HG02870 (cell line): ENCODE results near the gene PEF1.

Experiments used
- ATAC-seq: cut with Tn5 transposase; IDR thresholded peaks from one replicate; pipeline ENCODE4 v1.9.1; 2021; ENCODE audit warnings: mild to moderate bottlenecking, moderate library complexity; ENCODE audit not compliant: unreplicated experiment

PEF1 gene

GRCh38 chr1:31671561-31672201 lies 27.0 kb upstream of the PEF1 start:
- no peak for ATAC-seq

- ATAC-seq = no peak
Measured at GRCh38 chr1:31671147-31671546, 26.5 kb upstream of the PEF1 start.

- no peak for ATAC-seq
Measured at GRCh38 chr1:31670593-31670964, 25.9 kb upstream of the PEF1 start.

- no peak for ATAC-seq
Measured at GRCh38 chr1:31669786-31670592, 25.3 kb upstream of the PEF1 start.

- ATAC-seq = no peak
Measured at GRCh38 chr1:31669433-31669785, 24.7 kb upstream of the PEF1 start.

- no peak for ATAC-seq
Measured at GRCh38 chr1:31668303-31668883, 23.7 kb upstream of the PEF1 start.

- ATAC-seq = no peak
Measured at GRCh38 chr1:31667065-31667785, 22.5 kb upstream of the PEF1 start.

GRCh38 chr1:31666263-31666963 lies 21.7 kb upstream of the PEF1 start:
- ATAC-seq = no peak

- ATAC-seq = no peak
Measured at GRCh38 chr1:31665234-31665878, 20.7 kb upstream of the PEF1 start.

- ATAC-seq = no peak
Measured at GRCh38 chr1:31664528-31664927, 19.9 kb upstream of the PEF1 start.

GRCh38 chr1:31663622-31664452 lies 19.2 kb upstream of the PEF1 start:
- no peak for ATAC-seq

GRCh38 chr1:31662463-31662862 lies 17.8 kb upstream of the PEF1 start:
- ATAC-seq = no peak

- ATAC-seq = no peak
Measured at GRCh38 chr1:31661856-31662255, 17.2 kb upstream of the PEF1 start.

GRCh38 chr1:31660871-31661455 lies 16.3 kb upstream of the PEF1 start:
- no peak for ATAC-seq

- no peak for ATAC-seq
Measured at GRCh38 chr1:31659889-31660288, 15.2 kb upstream of the PEF1 start.

GRCh38 chr1:31658721-31659120 lies 14.0 kb upstream of the PEF1 start:
- ATAC-seq = no peak

GRCh38 chr1:31657972-31658510 lies 13.4 kb upstream of the PEF1 start:
- no peak for ATAC-seq

GRCh38 chr1:31657020-31657804 lies 12.5 kb upstream of the PEF1 start:
- no peak for ATAC-seq
